Dedifferentiated amniotic fluid mesenchymal stem cell (primary cell): Measurements from ENCODE around the gene LLCFC1.

Source experiments
- DNase-seq: peaks from one replicate; pipeline ENCODE4 v3.0.0-alpha.2; 2016; ENCODE audit errors: extremely low spot score

The LLCFC1 gene

GRCh38 chr7:142910031-142910433 lies 29.3 kb upstream of the LLCFC1 start:
- no peak for DNase-seq

GRCh38 chr7:142910481-142910880 lies 28.8 kb upstream of the LLCFC1 start:
- DNase-seq = no peak

- DNase-seq = no peak
Measured at GRCh38 chr7:142913051-142913450, 26.2 kb upstream of the LLCFC1 start.

GRCh38 chr7:142913566-142913965 lies 25.7 kb upstream of the LLCFC1 start:
- no peak for DNase-seq

DNA sequence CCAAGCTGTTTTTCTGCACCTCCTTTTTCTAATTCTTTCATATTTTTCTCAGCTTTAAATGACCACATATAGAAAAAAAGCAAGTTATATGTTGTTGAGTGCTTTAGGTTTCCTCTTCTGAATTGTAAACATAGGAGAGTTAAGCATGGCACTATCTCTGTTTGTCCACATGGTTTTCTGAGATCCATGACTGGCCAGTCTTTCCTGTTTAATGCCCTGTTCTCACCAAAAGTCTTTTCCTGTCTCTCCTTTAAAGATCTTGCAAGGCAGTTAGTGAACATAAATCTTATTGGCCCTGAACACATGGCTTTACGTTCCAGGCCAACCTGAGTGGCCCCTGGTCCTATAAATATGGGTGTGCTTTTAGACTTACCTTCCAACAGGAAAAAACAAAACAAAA lies 25.2 kb upstream of the LLCFC1 start:
- no peak for DNase-seq

DNA sequence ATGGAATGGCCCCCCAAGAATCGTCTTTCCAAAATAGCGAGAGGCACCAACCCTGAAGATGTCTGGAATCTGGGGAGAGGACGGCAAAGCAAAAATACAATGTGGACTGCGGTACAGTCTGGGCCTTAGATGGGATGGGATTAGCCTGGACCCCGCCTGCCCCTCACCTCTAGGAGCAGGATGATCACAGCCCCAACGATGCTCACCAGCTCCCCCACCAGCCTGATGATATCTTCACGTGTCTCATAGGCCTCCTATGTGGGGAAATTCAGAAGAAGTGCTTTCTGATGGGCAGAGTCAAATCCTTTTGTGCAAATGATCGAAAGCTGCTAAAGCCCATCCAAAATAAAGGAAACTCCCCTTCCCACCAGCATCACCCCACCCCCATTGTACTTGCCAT lies 24.0 kb upstream of the LLCFC1 start:
- no peak for DNase-seq

DNA sequence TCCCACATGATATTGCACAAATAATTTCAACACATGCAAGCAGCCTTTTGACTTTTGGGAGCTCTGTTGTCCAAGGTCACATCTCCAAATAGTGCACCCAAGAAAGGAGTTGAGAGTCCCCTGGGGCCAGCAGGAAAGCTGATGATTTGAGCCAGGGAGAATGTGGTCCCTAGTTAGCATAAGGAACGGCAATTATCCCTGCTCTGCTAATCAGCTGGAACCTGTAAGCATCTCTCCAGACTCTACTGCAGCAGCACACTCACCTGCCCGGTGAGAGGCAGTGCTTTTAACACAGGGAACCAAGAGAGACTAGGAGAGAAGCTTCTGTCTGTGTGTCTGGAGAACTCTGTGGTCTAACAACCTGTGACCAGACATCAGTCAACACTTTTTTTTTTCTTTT lies 22.8 kb upstream of the LLCFC1 start:
- no peak for DNase-seq

- DNase-seq = no peak
Measured at GRCh38 chr7:142917447-142917846, 21.8 kb upstream of the LLCFC1 start.

DNA sequence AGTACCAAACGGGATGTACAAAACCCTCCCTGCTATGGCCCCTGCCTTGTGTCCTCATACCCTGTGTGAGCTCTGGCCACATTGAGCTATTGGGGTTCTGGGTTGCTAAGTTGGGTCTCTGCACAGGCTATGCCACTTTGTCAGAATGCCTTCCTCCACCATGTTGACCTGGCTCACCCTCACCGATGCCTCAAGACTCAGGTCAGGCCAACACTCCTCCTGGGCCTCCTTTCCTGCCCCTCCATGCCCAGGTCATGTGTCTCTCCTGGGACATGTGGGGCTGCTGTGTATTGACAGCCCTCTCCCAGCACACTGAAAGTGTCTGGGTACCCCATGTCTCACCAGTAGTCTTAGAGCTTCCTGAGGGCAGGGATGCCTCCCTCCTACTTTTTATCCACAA lies 20.4 kb upstream of the LLCFC1 start:
- no peak for DNase-seq

- DNase-seq = no peak
Measured at GRCh38 chr7:142919656-142920055, 19.6 kb upstream of the LLCFC1 start.

DNA sequence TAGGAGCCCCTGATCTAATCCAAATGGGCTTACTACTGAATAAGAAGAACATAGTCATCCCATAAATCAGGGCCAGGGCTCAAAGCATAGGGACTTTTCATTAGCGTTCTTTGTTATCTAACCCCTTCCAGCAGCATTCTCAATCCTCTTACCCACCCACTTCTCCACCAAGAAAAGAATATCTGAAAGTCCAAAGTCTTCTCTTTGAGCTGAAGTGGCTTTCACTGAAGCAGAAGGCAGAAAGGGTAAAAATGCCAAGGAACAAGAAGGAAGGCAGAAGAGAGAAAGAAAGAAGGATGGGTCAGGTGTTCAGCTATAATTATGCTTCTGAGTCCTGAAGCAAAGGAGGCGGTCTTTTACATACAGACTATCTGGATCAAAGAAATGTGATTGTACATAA lies 15.9 kb upstream of the LLCFC1 start:
- DNase-seq = no peak

- DNase-seq = no peak
Measured at GRCh38 chr7:142925413-142925812, 13.9 kb upstream of the LLCFC1 start.

DNA sequence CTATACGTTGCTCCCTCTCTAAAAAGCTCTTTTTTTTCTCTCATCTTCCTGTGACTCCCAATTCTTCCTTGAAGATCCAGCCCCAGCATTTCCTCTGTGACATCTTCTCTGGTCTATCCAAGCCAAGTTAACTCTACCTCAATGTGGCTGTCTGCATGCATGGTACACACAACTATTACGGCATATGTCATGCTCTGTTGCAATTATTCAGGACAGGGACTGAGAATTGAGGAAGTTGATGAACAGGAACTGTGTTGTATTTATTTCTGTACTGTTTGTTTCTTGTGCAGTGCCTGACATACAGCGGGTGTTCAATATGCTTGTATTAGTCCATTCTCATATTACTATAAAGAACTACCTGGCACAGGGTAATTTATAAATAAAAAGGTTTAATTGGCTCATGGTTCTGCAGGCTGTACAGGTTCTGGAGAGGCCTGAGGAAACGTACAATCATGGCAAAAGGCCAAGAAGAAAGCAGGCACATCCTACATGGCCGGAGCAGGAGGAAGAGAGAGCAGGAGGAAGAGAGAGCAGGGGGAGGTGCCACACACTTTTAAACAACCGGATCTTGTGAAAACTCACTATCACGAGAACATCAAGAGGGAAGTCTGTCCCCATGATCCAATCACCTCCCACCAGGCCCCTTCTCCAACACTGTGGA lies 12.1 kb upstream of the LLCFC1 start:
- no peak for DNase-seq

DNA sequence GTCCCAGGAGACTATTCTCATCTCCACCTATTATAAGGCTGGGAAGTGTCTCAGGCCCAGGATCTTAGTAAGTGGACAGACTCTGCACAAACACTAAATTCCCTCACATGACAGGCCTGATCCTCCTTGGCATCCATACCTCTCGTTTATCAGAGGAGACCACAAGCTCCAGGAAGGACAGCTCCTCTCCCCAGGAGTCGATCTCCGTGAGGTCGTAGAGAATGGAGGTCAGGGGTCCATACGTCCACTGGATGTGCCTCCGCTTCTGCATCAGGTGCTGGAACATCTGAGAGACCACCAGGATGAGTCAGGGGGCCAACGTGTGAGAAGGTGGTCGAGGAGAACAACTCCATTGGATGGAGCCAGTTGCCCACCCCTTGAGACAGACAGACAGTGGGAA lies 11.3 kb upstream of the LLCFC1 start:
- no peak for DNase-seq

- no peak for DNase-seq
Measured at GRCh38 chr7:142930126-142930730, 9.1 kb upstream of the LLCFC1 start.

DNA sequence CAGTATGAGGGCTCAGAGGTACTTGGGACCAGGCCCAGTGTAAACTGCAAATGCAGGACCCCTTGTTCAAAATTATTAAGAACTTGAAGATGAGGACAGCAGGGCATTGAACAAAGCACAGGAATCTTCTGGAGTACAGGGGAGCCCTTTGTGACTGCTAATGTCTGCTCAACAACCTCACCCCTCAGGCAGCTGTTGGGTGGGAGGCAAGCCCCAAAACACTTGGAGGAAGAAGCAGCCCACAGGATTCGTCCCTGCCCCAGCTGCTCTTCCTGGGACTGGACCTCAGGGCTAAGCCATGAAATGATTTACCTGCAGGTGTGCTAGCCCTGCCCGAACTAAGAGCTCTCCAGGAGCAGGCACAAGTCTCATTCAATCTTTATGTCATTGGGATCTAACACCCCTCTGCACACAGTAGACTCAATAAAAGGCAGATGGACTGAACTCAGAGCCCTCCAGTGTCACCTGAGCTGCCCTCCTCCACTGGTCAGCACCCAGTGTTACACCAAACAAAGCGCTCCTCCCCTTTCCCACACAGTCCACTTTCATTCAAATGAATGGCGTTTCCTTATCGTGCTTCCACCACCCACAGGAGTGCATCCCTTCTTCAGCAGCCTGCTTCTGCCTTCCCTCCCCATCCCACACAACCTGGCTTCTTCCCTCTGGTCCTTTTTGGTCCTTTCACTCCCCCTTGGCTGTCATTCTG lies 6.7 kb upstream of the LLCFC1 start:
- DNase-seq = no peak

- no peak for DNase-seq
Measured at GRCh38 chr7:142933092-142933475, 6.2 kb upstream of the LLCFC1 start.

- no peak for DNase-seq
Measured at GRCh38 chr7:142933624-142934023, 5.7 kb upstream of the LLCFC1 start, which contains the start of gene TRPV5. TRPV5 (minus strand) TSS chr7:142933746; CDS start chr7:142933459, 287 bp downstream.

DNA sequence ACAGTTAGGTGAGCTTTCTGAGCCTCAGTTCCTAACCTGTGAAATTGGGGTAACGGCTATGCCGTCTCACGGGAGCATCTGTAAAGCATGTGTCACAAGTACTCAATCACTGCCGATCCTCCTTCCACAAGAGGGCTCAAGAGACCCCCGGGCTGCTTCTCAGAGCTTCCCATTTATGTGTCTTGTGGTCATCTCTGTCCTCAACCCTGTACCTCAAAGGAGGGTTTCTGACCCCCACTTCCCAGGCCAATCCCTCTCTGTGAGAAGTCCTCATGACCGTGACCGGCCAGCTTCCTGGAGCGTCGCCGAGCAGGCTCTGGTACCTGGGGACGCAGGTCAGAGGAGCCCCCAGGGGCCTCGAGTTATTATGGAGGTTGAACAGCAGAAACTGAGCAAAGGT lies 5.2 kb upstream of the LLCFC1 start:
- DNase-seq = no peak

GRCh38 chr7:142935941-142936565 lies 3.2 kb upstream of the LLCFC1 start:
- DNase-seq = no peak

- DNase-seq = no peak
Measured at GRCh38 chr7:142938611-142939010, 673 bp upstream of the LLCFC1 start.

DNA sequence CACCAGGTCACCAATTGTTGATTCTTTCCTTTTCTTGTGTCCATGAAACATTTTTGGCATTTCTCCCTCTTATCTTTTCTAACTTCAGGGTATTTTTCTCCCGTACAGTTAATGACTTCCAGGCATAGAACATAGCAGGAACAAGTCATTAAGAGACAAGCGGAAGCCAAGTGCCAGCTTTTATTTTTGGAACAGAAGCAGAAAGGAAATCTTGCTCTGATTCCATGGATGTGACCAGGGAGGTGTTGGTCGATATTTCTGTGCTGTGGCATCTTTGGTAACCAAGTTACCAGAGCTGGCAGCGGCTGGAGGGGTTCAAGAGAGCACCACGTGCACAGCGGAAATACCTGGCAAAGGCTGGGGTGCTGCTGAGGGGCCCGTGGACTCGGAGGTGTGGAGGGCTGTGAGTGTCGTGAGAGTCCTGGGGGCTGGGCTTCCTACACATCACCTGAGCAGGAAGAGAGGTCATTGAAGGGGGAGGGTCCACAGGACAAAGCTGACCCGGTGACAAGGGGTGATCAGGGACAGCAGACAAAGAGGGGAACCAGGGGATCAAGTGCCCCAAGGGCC lies 1.8 kb downstream of the LLCFC1 start:
- DNase-seq = no peak
